Measurements from ENCODE around the gene IGFBP5.

IGFBP5 gene

DNA sequence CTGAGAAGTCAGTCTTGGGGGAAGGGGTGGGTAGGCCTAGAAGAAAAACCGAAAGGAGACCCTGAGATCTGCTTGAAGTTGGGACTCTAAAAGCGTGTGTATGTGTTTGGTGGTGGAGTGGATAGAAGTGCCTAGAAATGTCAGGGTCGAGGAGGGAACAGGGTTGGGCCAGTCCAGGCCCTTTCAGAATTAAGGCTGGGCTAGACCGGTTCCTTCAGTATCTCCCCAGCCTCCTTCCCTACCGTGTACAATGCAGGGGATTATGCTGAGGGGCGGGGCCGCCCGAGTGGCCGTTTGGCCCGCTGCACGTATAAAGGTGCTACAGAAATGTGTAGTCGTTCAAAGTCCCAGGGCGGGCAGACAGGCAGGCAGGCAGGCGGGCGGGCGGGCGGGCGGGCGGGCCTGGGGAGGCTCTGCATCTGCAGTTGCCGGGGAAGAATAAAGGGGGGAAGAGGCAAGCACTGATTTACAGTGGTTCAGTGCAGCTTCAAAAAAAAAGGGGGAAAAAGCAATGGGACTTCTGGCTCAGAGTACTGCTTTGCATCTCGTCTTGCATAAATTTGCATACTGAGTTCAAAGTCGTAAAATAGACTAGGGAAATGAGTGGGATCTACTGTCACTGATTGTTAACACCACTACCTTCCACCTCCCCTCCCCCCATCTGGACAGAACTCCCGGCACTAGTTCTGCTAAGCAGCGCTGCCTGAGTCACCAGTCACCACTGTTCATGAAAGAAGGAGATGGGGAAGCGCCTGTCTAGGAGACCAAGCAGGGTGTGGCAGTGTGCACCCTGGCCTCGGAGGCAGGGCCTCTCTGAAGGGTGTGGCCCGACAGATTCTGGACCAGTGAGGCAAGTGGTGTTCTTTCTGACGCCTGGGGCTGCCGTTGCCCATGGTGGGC lies 58.5 kb downstream of the IGFBP5 start:
- no peak for DNase-seq

DNA sequence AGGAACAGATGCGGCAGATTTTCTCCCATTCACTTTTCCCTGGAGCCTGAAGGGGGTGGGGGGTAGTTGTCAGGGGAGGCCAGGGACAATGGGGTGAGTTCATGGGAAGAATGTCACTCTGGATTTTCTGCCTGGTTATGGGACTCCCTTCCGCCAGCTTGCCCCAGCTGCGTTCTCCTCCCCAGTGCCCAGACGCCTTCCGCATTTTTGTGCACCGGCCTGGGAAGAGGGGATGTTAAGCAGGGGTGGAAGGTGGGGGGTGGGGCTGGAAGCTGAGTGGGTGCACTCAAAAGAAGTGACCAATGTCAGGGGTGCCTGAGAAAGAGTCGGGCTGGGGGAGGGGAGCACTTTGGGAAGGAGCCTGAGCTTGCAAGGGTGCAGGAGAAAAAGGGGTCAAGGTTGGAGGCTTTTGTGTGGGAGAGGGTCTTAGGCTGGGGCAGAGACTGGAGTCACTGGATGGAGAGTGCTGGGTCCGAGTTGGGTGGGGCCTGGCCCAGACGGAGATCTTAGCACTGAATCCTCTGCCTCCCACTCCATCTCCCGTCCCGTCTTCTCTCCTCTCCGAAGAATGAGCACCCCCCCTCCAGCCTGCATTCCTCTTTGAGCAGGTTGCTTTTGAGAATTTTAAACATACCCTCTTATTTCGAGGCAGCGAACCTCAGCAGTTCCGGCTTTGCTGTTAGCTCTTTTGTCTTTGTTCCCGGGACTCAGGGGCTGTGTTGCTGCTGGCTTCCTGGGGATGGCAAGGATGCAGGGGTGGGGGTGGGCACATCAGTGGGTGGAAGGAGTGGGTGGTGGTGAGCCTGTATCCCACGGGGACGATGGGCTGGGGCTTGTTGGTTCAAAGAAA lies 59.4 kb downstream of the IGFBP5 start:
- no peak for DNase-seq

DNA sequence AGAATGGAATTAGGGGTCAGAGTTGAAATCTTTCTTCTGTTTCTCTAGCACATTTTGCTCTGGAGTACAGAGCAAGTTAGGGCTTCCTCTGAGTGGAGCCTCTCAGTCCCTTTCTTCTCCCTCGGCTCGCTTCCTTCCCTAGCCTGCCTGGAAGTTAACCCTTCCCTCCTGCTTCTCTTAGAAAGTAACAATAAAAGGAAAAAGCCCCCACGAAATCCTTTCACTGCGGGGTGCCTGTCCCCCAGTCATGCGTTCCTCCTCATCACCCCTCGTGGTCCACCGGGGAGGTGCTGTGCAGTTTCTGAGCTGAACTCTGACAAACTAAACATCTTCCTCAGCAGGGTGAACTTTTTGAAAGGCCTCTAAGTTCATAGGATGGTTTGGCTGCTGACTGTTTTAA lies 60.2 kb downstream of the IGFBP5 start:
- no peak for DNase-seq

- no peak for DNase-seq
Observed at GRCh38 chr2:216634370-216635148, 60.8 kb downstream of the IGFBP5 start.

- DNase-seq = no peak
Observed at GRCh38 chr2:216633616-216634369, 61.6 kb downstream of the IGFBP5 start.

DNA sequence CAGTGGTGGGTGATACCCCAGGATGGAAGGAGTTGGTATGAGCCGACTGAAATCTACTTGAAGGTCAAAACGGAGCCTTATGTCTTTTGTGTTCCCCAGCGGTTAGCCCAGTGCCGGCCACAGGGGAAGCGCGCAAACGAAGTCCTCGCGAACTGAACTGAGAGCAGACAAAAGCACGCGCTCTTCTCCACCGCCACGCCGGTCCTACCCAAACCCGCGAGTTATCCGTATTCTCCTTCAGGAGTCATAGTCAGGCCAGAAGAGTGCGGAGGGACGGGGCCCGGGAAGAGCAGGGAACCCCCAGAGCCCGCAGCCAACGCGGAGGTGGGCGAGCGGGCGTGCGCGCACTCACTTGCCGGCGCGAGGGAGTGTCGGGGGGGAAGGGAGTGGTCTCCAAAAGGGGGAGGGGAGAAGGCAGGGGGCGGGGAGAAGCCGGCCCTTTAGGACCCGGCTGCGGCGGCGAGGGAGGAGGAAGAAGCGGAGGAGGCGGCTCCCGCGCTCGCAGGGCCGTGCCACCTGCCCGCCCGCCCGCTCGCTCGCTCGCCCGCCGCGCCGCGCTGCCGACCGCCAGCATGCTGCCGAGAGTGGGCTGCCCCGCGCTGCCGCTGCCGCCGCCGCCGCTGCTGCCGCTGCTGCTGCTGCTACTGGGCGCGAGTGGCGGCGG lies 62.3 kb downstream of the IGFBP5 start, which contains the start of gene IGFBP2:
IGFBP2 (plus strand) TSS at position 469 of the 664 bp plus-strand sequence; CDS start at position 573, 104 bp downstream.
- DNase-seq = no peak

- DNase-seq = no peak
Observed at GRCh38 chr2:216632346-216632951, 62.9 kb downstream of the IGFBP5 start.

- no peak for DNase-seq
Observed at GRCh38 chr2:216629784-216630183, 65.6 kb downstream of the IGFBP5 start.

GRCh38 chr2:216626875-216627245 lies 68.5 kb downstream of the IGFBP5 start:
- DNase-seq = no peak

DNA sequence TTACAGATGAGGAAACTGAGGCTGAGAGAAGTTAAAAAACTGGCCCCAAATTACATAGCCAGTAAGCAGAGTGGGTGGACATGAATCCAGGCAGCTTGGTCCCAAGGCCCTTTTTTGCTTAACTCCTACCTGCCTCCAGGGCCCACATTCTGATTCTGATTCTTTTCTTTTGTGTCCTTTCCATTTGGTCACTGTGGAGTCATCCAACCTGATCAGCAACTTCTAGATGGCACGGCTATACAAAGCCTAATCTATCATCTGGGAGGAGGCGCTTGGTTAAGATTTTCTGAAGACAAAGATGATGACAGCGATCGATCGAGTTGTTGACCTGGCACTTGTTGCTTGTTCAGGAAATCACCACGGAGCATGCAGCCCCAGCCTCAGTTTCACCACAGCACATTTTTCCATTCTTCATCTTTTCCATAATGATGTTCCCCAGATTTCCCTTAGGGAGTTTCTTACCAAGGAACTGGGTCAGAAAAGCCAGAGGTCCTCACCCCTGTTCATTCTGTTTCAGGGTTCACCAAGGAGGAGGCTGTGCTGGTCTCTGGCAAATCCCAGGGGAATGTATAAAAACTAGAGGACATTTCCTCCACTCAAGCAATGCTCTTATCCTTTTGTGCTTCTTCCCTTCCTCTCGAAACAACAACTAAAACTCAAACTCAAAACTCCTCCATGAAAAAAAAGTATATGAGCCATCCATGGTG lies 69.0 kb downstream of the IGFBP5 start:
- no peak for DNase-seq

GRCh38 chr2:216624251-216624650 lies 71.1 kb downstream of the IGFBP5 start:
- no peak for DNase-seq

DNA sequence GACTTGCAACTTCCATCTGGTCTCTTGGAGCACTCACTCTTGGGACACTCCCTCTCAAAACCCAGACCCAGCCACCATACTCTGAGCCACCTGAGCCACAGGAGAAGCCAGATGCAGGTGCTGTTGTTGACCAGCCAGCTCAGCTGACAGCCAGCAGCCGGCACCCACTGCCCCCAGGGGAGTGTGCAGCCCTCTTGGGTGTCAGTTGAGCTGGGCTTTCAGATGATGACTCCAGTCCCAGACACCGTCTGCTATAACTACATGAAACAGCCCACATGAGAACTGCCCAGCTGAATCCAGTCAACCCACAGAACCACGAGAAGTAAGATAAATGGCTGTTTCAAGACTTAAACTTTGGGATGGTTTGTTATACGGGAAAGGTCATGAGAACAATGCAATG lies 72.8 kb downstream of the IGFBP5 start:
- no peak for DNase-seq

All from activated effector memory CD4-positive, alpha-beta T cell treated with Interleukin-2 at 50 U/mL for 16 hours (primary cell).